Measurements from ENCODE around the gene C5orf52.
"Not testable (repeated sequence)": the region's sequence is repeated elsewhere in the genome, so short reads cannot be mapped to it uniquely, and the experiment has no call there.

The C5orf52 gene

GRCh38 chr5:157670662-157671591 lies at the start of gene C5orf52:
TSS of gene C5orf52 (plus strand) at chr5:157671533. CDS start at chr5:157671615, 82 bp downstream.
- DNase-seq = no peak

GRCh38 chr5:157624144-157624543 lies 47.2 kb upstream of the C5orf52 start:
- DNase-seq = no peak

GRCh38 chr5:157626831-157627230 lies 44.5 kb upstream of the C5orf52 start:
- DNase-seq = no peak

- no peak for DNase-seq
These were observed 41.0 kb upstream of the C5orf52 start for GRCh38 chr5:157630341-157630740.

- DNase-seq = no peak
These were observed 30.8 kb upstream of the C5orf52 start for GRCh38 chr5:157640406-157641066.

- no peak for DNase-seq
These were observed 22.9 kb upstream of the C5orf52 start for GRCh38 chr5:157648275-157648990.

GRCh38 chr5:157649101-157649500 lies 22.2 kb upstream of the C5orf52 start:
- no peak for DNase-seq

GRCh38 chr5:157650991-157651611 lies 20.2 kb upstream of the C5orf52 start:
- DNase-seq = no peak

- peak; percentile 14 for DNase-seq
These were observed 19.5 kb upstream of the C5orf52 start for GRCh38 chr5:157651623-157652376.

- no peak for DNase-seq
These were observed 19.0 kb upstream of the C5orf52 start, which contains the start of gene SOX30 for GRCh38 chr5:157652377-157652692. TSS of gene SOX30 (minus strand) at chr5:157652438. CDS start at chr5:157652078, 360 bp downstream.

GRCh38 chr5:157657516-157657915 lies 13.8 kb upstream of the C5orf52 start:
- DNase-seq = no peak

- DNase-seq = no peak
These were observed 12.4 kb upstream of the C5orf52 start for GRCh38 chr5:157658893-157659292.

- no peak for DNase-seq
These were observed 11.3 kb upstream of the C5orf52 start for GRCh38 chr5:157659868-157660660.

GRCh38 chr5:157665467-157666070 lies 5.8 kb upstream of the C5orf52 start:
- DNase-seq = no peak

- no peak for DNase-seq
These were observed 3.0 kb upstream of the C5orf52 start for GRCh38 chr5:157668356-157668755.

- no peak for DNase-seq
These were observed 1.6 kb upstream of the C5orf52 start for GRCh38 chr5:157669701-157670097.

GRCh38 chr5:157671592-157672330 lies 428 bp downstream of the C5orf52 start:
- DNase-seq = no peak

GRCh38 chr5:157672976-157673375 lies 1.6 kb downstream of the C5orf52 start:
- no peak for DNase-seq

- DNase-seq = not testable (repeated sequence)
These were observed 3.0 kb downstream of the C5orf52 start for GRCh38 chr5:157674351-157674750.

- no peak for DNase-seq
These were observed 6.6 kb downstream of the C5orf52 start for GRCh38 chr5:157677931-157678330.

Data from NCI-H510A treated with DMSO at 0.1 percent for 48 hours (cell line).